ENCODE results near the gene TRIM44. TPM values are rescaled to one million over a fixed set of nuclear protein-coding genes. Genes with fewer than 3 reads are reported as not detected.
"Not testable (repeated sequence)": the region's sequence is repeated elsewhere in the genome, so short reads cannot be mapped to it uniquely, and the experiment has no call there.

TRIM44 gene
- total RNA-seq, 2 donors from 2014 or later = 30.6 to 33.2 TPM

DNA sequence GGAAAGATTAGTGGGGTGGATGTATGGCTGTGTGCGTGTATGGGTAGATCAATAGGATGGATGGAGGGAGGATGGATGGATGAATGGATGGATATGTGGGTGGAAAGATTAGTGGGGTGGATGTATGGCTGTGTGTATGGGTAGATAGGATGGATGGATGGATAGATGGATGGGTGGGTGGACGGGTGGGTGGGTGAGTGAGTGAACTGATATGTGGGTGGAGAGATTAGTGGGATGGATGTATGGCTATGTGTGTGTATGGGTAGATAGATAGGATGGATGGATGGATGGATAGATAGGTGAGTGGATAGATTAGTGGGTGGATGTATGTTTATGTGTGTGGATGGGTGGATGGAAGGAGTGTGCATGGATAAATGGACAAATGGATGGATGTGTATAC lies 193.7 kb downstream of the TRIM44 start:
- no peaks in the 10 kb centered on the region for H3K4me1 ChIP-seq (replicated peaks)
- no peaks in the 10 kb centered on the region for H3K9me3 ChIP-seq
- H3K27me3 ChIP-seq (replicated peaks; ENCODE audit: insufficient read depth) = no peaks in the 10 kb centered on the region
- no peak overlapping the region for H3K4me3 ChIP-seq
- intact Hi-C loops (cut with DNase I) = no loop called here
- TF ChIP-seq CTCF (IDR thresholded peaks at IDR 0.05) (no peak), POLR2A (IDR thresholded peaks at IDR 0.05) (no peak), POLR2AphosphoS5 (IDR thresholded peaks at IDR 0.05) (no peak)
- no peak overlapping the region for H3K27ac ChIP-seq
- no peaks in the 10 kb centered on the region for H3K36me3 ChIP-seq
- 95% methylated on average over 2 of the region's 2 CpGs for WGBS
- no peak for DNase-seq (ENCODE audit: low spot score)

- no peaks in the 10 kb centered on the region for H3K4me1 ChIP-seq (replicated peaks)
- TF ChIP-seq CTCF (IDR thresholded peaks at IDR 0.05) = no peak
- TF ChIP-seq POLR2AphosphoS5 (IDR thresholded peaks at IDR 0.05) = no peak
- TF ChIP-seq POLR2A (IDR thresholded peaks at IDR 0.05) = no peak
- H3K27me3 ChIP-seq (replicated peaks; ENCODE audit: insufficient read depth) = no peaks in the 10 kb centered on the region
- H3K27ac ChIP-seq = no peak overlapping the region
- H3K36me3 ChIP-seq = no peaks in the 10 kb centered on the region
- DNase-seq (ENCODE audit: low spot score) = no peak
- H3K9me3 ChIP-seq = no peaks in the 10 kb centered on the region
- no peak overlapping the region for H3K4me3 ChIP-seq
- intact Hi-C loops (cut with DNase I) = no loop called here
Observed at GRCh38 chr11:35856756-35857155, 194.2 kb downstream of the TRIM44 start.

- H3K4me1 ChIP-seq (replicated peaks) = no peaks in the 10 kb centered on the region
- no peak overlapping the region for H3K27ac ChIP-seq
- no peak for TF ChIP-seq POLR2AphosphoS5 (IDR thresholded peaks at IDR 0.05)
- no peak for TF ChIP-seq CTCF (IDR thresholded peaks at IDR 0.05)
- TF ChIP-seq POLR2A (IDR thresholded peaks at IDR 0.05) = no peak
- intact Hi-C loops (cut with DNase I) = no loop called here
- 94% methylated on average over 3 of the region's 3 CpGs for WGBS
- H3K9me3 ChIP-seq = no peaks in the 10 kb centered on the region
- no peaks in the 10 kb centered on the region for H3K27me3 ChIP-seq (replicated peaks; ENCODE audit: insufficient read depth)
- H3K36me3 ChIP-seq = no peaks in the 10 kb centered on the region
- no peak for DNase-seq (ENCODE audit: low spot score)
- no peak overlapping the region for H3K4me3 ChIP-seq
Observed at GRCh38 chr11:35857922-35858321, 195.3 kb downstream of the TRIM44 start.

- Histone ChIP-seq H3K4me3 (no peak overlapping the region), H3K4me1 (replicated peaks) (no peaks in the 10 kb centered on the region), H3K27ac (no peak overlapping the region), H3K36me3 (no peaks in the 10 kb centered on the region), H3K9me3 (no peaks in the 10 kb centered on the region), H3K27me3 (replicated peaks; ENCODE audit: insufficient read depth) (no peaks in the 10 kb centered on the region)
- no peak for TF ChIP-seq POLR2AphosphoS5 (IDR thresholded peaks at IDR 0.05)
- no peak for TF ChIP-seq CTCF (IDR thresholded peaks at IDR 0.05)
- TF ChIP-seq POLR2A (IDR thresholded peaks at IDR 0.05) = no peak
- intact Hi-C loops (cut with DNase I) = no loop called here
- no peak for DNase-seq (ENCODE audit: low spot score)
- WGBS = 92% methylated on average over 2 of the region's 2 CpGs
Observed at GRCh38 chr11:35859301-35859700, 196.7 kb downstream of the TRIM44 start.

GRCh38 chr11:35860194-35860593 lies 197.6 kb downstream of the TRIM44 start:
- H3K36me3 ChIP-seq; DNase-seq (ENCODE audit: low spot score); H3K9me3 ChIP-seq; intact Hi-C loops (cut with DNase I); H3K4me1 ChIP-seq (replicated peaks); H3K4me3 ChIP-seq; H3K27ac ChIP-seq; H3K27me3 ChIP-seq (replicated peaks; ENCODE audit: insufficient read depth): not testable (repeated sequence)
- WGBS = 93% methylated on average over 3 of the region's 3 CpGs
